ENCODE data around the gene MYO18A. TPM values are rescaled to one million over a fixed set of nuclear protein-coding genes. Genes with fewer than 3 reads are reported as not detected.

The MYO18A gene
- total and polyA plus RNA-seq, 2 donors from 2014 or later: 25.6 to 60.7 TPM

DNA sequence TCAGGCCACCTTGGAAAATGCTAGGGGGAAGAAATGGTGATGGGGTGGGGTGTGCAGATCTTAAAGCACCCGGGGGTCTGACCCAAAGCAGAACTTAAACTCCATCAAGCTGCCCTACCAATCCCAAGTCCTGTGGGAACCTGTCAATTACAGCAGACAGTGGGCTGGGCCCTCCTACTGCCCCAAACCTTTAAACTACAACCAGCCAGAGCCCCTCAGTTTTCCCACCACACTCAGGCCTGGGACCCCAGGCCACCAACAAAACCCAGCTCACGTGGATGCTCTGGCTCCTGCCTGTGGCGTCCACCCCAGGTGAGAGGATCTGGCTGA, 2.7 kb downstream of the MYO18A start:
- H3K9ac ChIP-seq (ENCODE audit: low read length in 3 of 3): peak overlapping the region in 2 of 3 donors; percentile 73 to 81
- TF ChIP-seq CTCF (IDR thresholded peaks at IDR 0.05; ENCODE audit: borderline replicate concordance, extremely low read depth, insufficient read depth): no peak
- H3K36me3 ChIP-seq (ENCODE audit: control insufficient read depth in 2 of 3, insufficient read depth in 3 of 3, low read length in 3 of 3): no peaks in the 10 kb centered on the region
- H3K27ac ChIP-seq (ENCODE audit: low read depth in 2 of 2, low read length in 2 of 2): peak overlapping the region; percentile 94 to 97
- H3K4me1 ChIP-seq (ENCODE audit: control insufficient read depth in 2 of 3, insufficient read depth in 2 of 3, low read depth in 1 of 3, low read length in 3 of 3): peaks cover 0 to 39% (median 34%) of the 10 kb centered on the region in 3 donors
- H3K27me3 ChIP-seq (ENCODE audit: control insufficient read depth, insufficient read depth, low read length): no peaks in the 10 kb centered on the region
- intact Hi-C loops (cut with DNase I): no loop called here
- H3K9me3 ChIP-seq (ENCODE audit: control insufficient read depth in 2 of 3, insufficient read depth in 1 of 3, low read length in 3 of 3): no peaks in the 10 kb centered on the region
- H3K4me3 ChIP-seq (ENCODE audit: low read length in 3 of 3): peak overlapping the region in 1 of 3 donors; percentile 8
- no peak for FAIRE-seq
- DNase-seq: peak in 1 of 5 donors; percentile 7

DNA sequence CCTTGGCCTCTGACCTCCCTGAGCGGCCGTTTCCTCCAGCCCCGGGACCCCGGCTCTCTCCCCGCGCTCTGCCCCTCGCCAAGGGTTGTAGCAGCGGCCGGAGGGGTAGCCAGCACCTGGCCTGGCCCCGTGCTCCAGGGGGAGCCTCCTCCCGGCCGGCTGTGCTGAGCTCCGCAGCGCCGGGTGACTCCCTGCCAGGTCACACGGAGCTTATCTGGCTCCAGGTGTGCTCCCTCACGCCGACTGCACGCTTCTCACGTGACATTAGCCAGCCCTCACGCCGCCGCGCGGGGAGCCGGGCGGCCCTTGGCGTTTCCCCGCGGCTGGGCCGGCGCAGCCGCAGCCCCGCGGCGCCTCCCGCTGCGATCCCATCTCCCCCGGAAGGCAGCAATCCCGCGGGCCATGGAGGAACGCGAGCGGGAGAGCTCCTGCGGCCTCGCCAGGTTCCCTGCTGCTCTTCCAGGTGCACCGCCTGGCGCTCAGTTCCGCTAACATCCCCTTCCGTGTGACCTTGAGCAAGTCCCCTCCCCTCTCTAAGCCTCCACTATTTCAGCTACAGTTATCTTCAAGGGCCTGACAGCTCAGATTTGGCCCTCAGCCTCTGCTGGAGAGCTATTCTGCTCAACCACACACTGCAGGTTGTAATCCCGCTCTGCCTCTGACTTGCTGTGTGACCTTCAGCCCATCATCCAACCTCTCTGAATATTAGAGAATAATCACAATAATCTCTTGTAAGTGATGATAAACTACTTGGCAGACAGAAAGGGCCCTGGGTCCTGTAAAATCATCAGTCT, 3.4 kb downstream of the MYO18A start:
- FAIRE-seq (no peak), DNase-seq (peak; percentile 56 to 86 (median 72))
- H3K4me3 ChIP-seq (ENCODE audit: low read length in 3 of 3): peak overlapping the region; percentile 31 to 54 (median 54)
- no peaks in the 10 kb centered on the region for H3K9me3 ChIP-seq (ENCODE audit: control insufficient read depth in 2 of 3, insufficient read depth in 1 of 3, low read length in 3 of 3)
- H3K27ac ChIP-seq (ENCODE audit: low read depth in 2 of 2, low read length in 2 of 2): peak overlapping the region; percentile 94 to 97
- peak overlapping the region in 2 of 3 donors; percentile 70 to 81 for H3K9ac ChIP-seq (ENCODE audit: low read length in 3 of 3)
- no peaks in the 10 kb centered on the region for H3K36me3 ChIP-seq (ENCODE audit: control insufficient read depth in 2 of 3, insufficient read depth in 3 of 3, low read length in 3 of 3)
- no peak for TF ChIP-seq CTCF (IDR thresholded peaks at IDR 0.05; ENCODE audit: borderline replicate concordance, extremely low read depth, insufficient read depth)
- intact Hi-C loops (cut with DNase I): no loop called here
- no peaks in the 10 kb centered on the region for H3K27me3 ChIP-seq (ENCODE audit: control insufficient read depth, insufficient read depth, low read length)
- H3K4me1 ChIP-seq (ENCODE audit: control insufficient read depth in 2 of 3, insufficient read depth in 2 of 3, low read depth in 1 of 3, low read length in 3 of 3): peaks cover 0 to 39% (median 34%) of the 10 kb centered on the region in 3 donors

- intact Hi-C loops (cut with DNase I): no loop called here
- Histone ChIP-seq H3K36me3 (ENCODE audit: control insufficient read depth in 2 of 3, insufficient read depth in 3 of 3, low read length in 3 of 3) (no peaks in the 10 kb centered on the region), H3K9me3 (ENCODE audit: control insufficient read depth in 2 of 3, insufficient read depth in 1 of 3, low read length in 3 of 3) (no peaks in the 10 kb centered on the region), H3K4me3 (ENCODE audit: low read length in 3 of 3) (no peak overlapping the region), H3K9ac (ENCODE audit: low read length in 3 of 3) (no peak overlapping the region), H3K4me1 (ENCODE audit: control insufficient read depth in 2 of 3, insufficient read depth in 2 of 3, low read depth in 1 of 3, low read length in 3 of 3) (peaks cover 0 to 29% (median 27%) of the 10 kb centered on the region in 3 donors), H3K27ac (ENCODE audit: low read depth in 2 of 2, low read length in 2 of 2) (no peak overlapping the region), H3K27me3 (ENCODE audit: control insufficient read depth, insufficient read depth, low read length) (no peaks in the 10 kb centered on the region)
- TF ChIP-seq CTCF (IDR thresholded peaks at IDR 0.05; ENCODE audit: borderline replicate concordance, extremely low read depth, insufficient read depth): no peak
- DNase-seq: peak in 1 of 5 donors; percentile 9
- no peak for FAIRE-seq
Measured at GRCh38 chr17:29175349-29175748, 4.8 kb downstream of the MYO18A start.

Data from kidney (tissue), 14 donors.